ENCODE data around the gene PTPRD. TPM values are rescaled to one million over a fixed set of nuclear protein-coding genes. Genes with fewer than 3 reads are reported as not detected.

PTPRD gene
- total RNA-seq, 1 experiment from 2014 or later: not detected

GRCh38 chr9:8905731-8906130, 1707.1 kb downstream of the PTPRD start:
- DNase-seq (ENCODE audit: low read depth): no peak

GRCh38 chr9:8904771-8905515, 1707.9 kb downstream of the PTPRD start:
- no peak for DNase-seq (ENCODE audit: low read depth)

GRCh38 chr9:8903077-8903476, 1709.7 kb downstream of the PTPRD start:
- DNase-seq (ENCODE audit: low read depth): no peak

GRCh38 chr9:8901146-8901545, 1711.7 kb downstream of the PTPRD start:
- DNase-seq (ENCODE audit: low read depth): no peak

DNA sequence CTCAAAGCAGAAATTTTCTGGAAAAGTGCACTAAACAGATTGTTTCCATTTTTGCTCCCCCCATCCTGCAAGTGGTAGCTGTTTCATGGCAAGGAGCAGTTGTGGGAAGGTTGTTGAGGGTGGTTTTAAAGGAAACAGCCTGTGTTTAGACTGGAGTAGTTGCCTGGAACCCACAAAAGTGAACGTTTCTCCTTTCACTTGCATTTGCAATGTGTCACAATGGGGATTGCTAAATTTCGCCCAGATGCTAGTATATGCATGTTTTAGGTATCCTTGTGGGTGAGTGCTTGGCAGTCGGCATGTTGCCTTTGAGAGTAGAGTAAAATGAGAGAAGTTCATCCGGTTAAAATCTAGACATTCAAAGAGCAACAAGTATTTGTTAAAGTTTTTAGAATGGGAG, 1713.3 kb downstream of the PTPRD start:
- no peak for DNase-seq (ENCODE audit: low read depth)

- no peak for DNase-seq (ENCODE audit: low read depth)
Measured at GRCh38 chr9:8895861-8896224, 1717.0 kb downstream of the PTPRD start.

GRCh38 chr9:8895106-8895860, 1717.5 kb downstream of the PTPRD start:
- no peak for DNase-seq (ENCODE audit: low read depth)

GRCh38 chr9:8890695-8891094, 1722.1 kb downstream of the PTPRD start:
- DNase-seq (ENCODE audit: low read depth): no peak

GRCh38 chr9:8889100-8889499, 1723.7 kb downstream of the PTPRD start:
- no peak for DNase-seq (ENCODE audit: low read depth)

DNA sequence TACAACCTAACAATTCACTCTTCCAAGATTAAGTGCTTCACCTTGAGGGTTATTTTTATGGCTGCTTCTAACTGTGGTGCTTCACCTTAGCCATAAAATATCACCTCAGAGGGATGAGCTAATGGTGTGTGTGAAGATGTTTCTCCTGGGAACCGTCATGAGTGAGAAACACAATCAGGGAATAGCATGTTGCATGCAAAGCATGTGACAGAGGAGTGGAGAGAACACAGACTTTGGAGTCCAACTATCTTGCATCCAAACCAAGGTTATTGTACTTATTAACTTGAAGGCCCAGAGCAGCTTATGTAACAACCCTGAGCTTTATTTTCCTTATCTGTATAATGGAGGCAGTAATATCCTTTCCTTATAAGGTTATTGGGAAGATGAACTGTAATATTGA, 1724.2 kb downstream of the PTPRD start:
- no peak for DNase-seq (ENCODE audit: low read depth)

DNA sequence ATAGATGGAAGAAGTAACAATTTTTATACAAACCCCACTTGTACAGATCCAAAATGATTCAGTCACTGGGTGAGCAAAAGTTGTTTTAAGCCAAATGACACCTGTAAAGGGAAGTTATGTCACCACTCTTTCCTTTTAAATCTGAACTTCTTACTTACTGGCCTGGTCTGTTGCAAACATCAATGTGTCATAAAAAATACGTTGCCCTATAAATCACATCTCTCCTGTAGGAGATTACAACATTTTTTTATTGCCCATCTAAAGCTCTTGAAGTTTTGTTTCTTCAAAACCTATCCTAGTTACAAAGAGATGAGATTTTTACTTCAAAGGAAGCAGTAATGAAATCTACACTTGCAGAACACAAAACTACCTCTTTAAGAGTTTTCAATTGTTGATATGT, 1725.4 kb downstream of the PTPRD start:
- no peak for DNase-seq (ENCODE audit: low read depth)

- no peak for DNase-seq (ENCODE audit: low read depth)
Measured at GRCh38 chr9:8883321-8883720, 1729.5 kb downstream of the PTPRD start.

GRCh38 chr9:8880060-8880459, 1732.7 kb downstream of the PTPRD start:
- no peak for DNase-seq (ENCODE audit: low read depth)

DNA sequence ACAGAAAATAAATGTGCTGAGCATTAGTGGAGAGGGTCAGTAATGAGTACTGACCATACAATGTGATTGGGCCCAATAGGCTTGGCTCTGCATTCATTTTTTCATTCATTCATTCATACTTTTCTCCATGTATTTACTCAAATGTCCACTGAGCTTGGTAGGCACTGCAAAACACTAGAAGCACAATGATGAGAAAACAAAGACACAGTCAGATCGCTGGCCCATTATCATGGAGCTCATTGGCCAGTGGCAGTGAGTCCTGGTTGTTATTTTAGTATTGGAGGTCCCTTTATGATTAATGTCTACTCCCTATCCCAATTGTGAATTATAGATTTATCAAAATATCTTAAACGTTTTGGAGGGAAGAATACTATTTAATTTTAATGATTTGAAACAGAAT, 1733.5 kb downstream of the PTPRD start:
- DNase-seq (ENCODE audit: low read depth): no peak

- no peak for DNase-seq (ENCODE audit: low read depth)
Measured at GRCh38 chr9:8877753-8878494, 1734.9 kb downstream of the PTPRD start.

GRCh38 chr9:8876303-8876702, 1736.5 kb downstream of the PTPRD start:
- no peak for DNase-seq (ENCODE audit: low read depth)

DNA sequence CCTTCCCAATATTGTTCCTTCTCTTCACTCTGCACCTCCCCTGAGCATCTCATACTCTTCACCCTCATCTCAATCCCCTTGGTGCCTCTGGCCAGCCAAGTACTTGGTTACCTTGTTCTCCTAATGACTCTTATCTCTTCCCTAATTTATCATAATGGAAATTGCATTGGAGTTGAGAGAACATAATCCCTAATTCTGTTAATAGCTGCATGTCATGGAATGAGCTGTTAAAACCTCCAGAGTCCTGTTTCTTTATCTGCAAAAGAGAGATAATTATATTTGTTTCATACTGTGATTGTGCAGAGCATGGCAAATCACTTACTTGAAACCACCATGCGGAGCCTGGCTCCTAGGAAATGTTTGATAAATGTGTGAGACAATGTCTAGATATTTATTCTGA, 1738.3 kb downstream of the PTPRD start:
- DNase-seq (ENCODE audit: low read depth): no peak

- DNase-seq (ENCODE audit: low read depth): no peak
Measured at GRCh38 chr9:8872802-8873201, 1740.0 kb downstream of the PTPRD start.

GRCh38 chr9:8871796-8872445, 1740.9 kb downstream of the PTPRD start:
- DNase-seq (ENCODE audit: low read depth): no peak

DNA sequence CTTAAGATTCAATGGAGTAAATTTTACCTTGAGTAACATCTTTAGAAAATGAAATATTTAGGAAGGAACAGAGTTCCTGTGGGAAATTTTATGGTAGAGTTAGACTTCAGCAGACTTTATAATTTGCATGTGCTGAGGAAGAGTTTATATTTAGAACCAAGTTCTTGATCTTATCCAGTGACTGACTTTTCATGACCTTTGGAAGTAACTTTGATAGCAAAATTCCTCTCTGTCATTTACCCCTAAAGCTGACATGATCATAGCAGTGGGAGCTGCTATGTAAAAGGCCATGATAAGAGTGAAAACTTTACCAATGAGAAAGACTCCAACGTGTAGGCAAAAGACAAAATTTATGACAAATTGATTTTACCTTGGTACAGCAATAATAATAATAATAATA, 1741.4 kb downstream of the PTPRD start:
- no peak for DNase-seq (ENCODE audit: low read depth)

DNA sequence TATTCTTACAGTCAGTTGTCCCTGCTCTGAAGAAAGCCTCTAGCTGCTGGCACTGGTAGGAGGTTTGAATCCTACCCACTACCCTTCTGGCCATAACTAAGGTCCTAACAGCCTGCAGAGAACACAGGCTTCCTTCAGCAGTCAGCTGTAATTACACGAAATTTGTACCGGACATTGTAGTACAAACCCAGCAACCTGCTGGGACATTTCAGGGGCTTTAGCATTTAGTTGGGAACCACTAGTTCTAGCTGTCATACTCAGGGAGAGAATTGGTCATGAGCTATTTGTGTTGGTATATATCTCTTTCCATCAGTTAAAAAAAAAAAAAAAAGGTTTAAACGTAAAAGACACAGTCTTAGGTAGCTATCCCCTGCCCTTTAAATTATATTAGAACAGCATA, 1743.0 kb downstream of the PTPRD start:
- no peak for DNase-seq (ENCODE audit: low read depth)

DNA sequence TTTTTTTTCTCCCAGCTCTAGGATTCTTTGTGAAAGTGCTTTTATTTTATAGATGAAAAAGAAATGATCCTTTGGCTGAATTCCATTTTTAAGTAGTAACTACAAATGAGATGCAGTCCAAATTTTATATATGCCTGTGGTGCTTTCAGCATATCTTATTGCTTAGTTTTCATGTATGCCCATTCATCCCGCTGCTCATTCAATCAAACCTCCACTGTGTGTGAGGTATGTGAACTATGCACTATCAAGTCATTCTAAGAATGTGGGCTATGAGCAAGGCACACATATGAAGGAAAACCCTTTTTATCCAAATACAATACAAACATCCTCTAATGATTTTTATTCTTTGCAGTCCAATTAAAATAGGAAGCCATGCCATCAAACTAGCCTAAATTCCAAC, 1744.2 kb downstream of the PTPRD start:
- no peak for DNase-seq (ENCODE audit: low read depth)

Data from LHCN-M2 (cell line).